K562 (cell line): ENCODE results near the gene MAD1L1. TPM values are rescaled to one million over a fixed set of nuclear protein-coding genes. Genes with fewer than 3 reads are reported as not detected.

Source experiments
- ATAC-seq: fragments of 200-7000 bp; cut with Tn5 transposase; 3 replicates; pipeline ENCODE4 v1.9.1; 2020; ENCODE audit warnings: moderate library complexity
- BruUV-seq: library from RNA; stranded (reverse); fragments of 400-500 nt; replicated peaks from 2 replicates; lab custom pipeline; 2021; lab: Mats Ljungman, UMichigan
- CTCF ChIA-PET: fragments of 300-600 bp; formaldehyde crosslinking; extraction: SDS; loops from one replicate; lab custom pipeline; 2021; ENCODE audit warnings: low intra/inter-chr PET ratio; lab: Yijun Ruan, JAX
- POLR2A ChIA-PET: fragments of 300-600, 350-650 bp; sonication (Branson Sonifier 250); formaldehyde crosslinking; extraction: SDS; loops from one replicate; lab custom pipeline; 2021; ENCODE audit warnings: antibody characterized with exemption, inconsistent platforms; lab: Yijun Ruan, JAX
- DNase-seq, 4 experiments: peaks; one replicate each; pipeline versions ENCODE4 v3.0.0 to v3.0.0-alpha.2; 2011 to 2018; ENCODE audit warnings: low spot score in 3 of 4, mixed read lengths in 3 of 4; ENCODE audit errors: extremely low read depth in 1 of 4
- FAIRE-seq: peaks from 2 replicates; lab custom pipeline; 2011; peaks lifted over from hg19 to GRCh38; lab: Jason Lieb, UNC
- H2AFZ ChIP-seq: 2 replicates; pipeline ENCODE4 v1.6.0; 2011; ENCODE audit warnings: low read depth, low read length, control low read depth, inconsistent platforms
- H3K27ac ChIP-seq: fragments of 200-600 bp; 3 replicates; pipeline ENCODE4 v1.8.0; 2011; ENCODE audit warnings: low read depth, mild to moderate bottlenecking, control low read depth, inconsistent platforms, low read length, moderate library complexity, mixed read lengths; ENCODE audit errors: extremely low read depth
- H3K27me3 ChIP-seq, 2 experiments: fragments of 300-600 bp in 1 of 2; 2 replicates in 1 of 2; 3 replicates in 1 of 2; pipeline versions ENCODE4 v1.6.0 to v1.8.0; 2011; ENCODE audit warnings: inconsistent platforms in 2 of 2, low read length in 2 of 2, mild to moderate bottlenecking in 1 of 2, mixed read lengths in 1 of 2, moderate library complexity in 1 of 2; ENCODE audit not compliant: control insufficient read depth in 2 of 2, insufficient read depth in 2 of 2
- H3K36me3 ChIP-seq: fragments of 300-600 bp; 3 replicates; pipeline ENCODE4 v1.8.0; 2011; ENCODE audit warnings: mild to moderate bottlenecking, low read length, inconsistent platforms; ENCODE audit not compliant: control insufficient read depth, insufficient read depth
- H3K4me1 ChIP-seq, 2 experiments: fragments of 200-600 bp in 1 of 2; replicated peaks in 1 of 2; 2 replicates in 1 of 2; 3 replicates in 1 of 2; pipeline versions ENCODE4 v1.5.1 to v1.8.0; 2011; ENCODE audit warnings: inconsistent platforms in 2 of 2, low read length in 2 of 2, mild to moderate bottlenecking in 1 of 2, mixed read lengths in 1 of 2, moderate library complexity in 1 of 2; ENCODE audit not compliant: control insufficient read depth in 2 of 2, insufficient read depth in 2 of 2
- H3K4me2 ChIP-seq: 2 replicates; pipeline ENCODE4 v1.6.1; 2011; ENCODE audit warnings: low read length, control low read depth, inconsistent platforms, mixed read lengths; ENCODE audit not compliant: insufficient read depth
- H3K4me3 ChIP-seq: fragments of 200-600 bp; sonication (generic), shearing (Covaris generic); 2 replicates; pipeline ENCODE4 v1.5.1; 2016; ENCODE audit warnings: control low read depth, inconsistent platforms
- H3K79me2 ChIP-seq: fragments of 200-600 bp; 3 replicates; pipeline ENCODE4 v1.8.0; 2011; ENCODE audit warnings: low read length, inconsistent platforms; ENCODE audit not compliant: control insufficient read depth, insufficient read depth
- H3K9ac ChIP-seq, 2 experiments: 2 replicates each; pipeline versions ENCODE4 v1.6.0 to v1.6.1; 2011; ENCODE audit warnings: low read depth in 2 of 2, low read length in 2 of 2, control low read depth in 1 of 2, inconsistent platforms in 1 of 2, mild to moderate bottlenecking in 1 of 2, mixed read lengths in 1 of 2; ENCODE audit not compliant: insufficient read depth in 1 of 2
- H3K9me1 ChIP-seq: one replicate; pipeline ENCODE4 v1.6.0; 2011; ENCODE audit warnings: inconsistent platforms, mild to moderate bottlenecking, low read length, moderate library complexity; ENCODE audit not compliant: control insufficient read depth, insufficient read depth
- H3K9me3 ChIP-seq: replicated peaks from 2 replicates; pipeline ENCODE4 v1.5.1; 2011; ENCODE audit warnings: low read depth, low read length, inconsistent platforms; ENCODE audit not compliant: control insufficient read depth, insufficient read depth
- H4K20me1 ChIP-seq: replicated peaks from 2 replicates; pipeline ENCODE4 v1.6.1; 2011; ENCODE audit warnings: low read length, inconsistent platforms, mixed read lengths; ENCODE audit not compliant: control insufficient read depth, insufficient read depth
- CBX3 ChIP-seq, 2 experiments: IDR thresholded peaks; 1 replicate in 1 of 2; 2 replicates in 1 of 2; pipeline ENCODE4 v1.6.1; 2012; ENCODE audit warnings: inconsistent platforms in 2 of 2, low read length in 2 of 2, borderline replicate concordance in 1 of 2, control low read depth in 1 of 2
- WGBS: fragments of 100-300 bp; shearing (Covaris generic); methylation state at CpG from one replicate; pipeline ENCODE4 v1.1.6; 2016; ENCODE audit warnings: low coverage, mixed read lengths; ENCODE audit not compliant: insufficient coverage; ENCODE audit errors: missing lambda C conversion rate; 5-methylcytosine and 5-hydroxymethylcytosine counted together
- in situ Hi-C: fragments of 300-500 bp; cut with MboI; formaldehyde crosslinking; loops from 4 replicates; pipeline ENCODE4 v1.15.0; 2018; ENCODE audit warnings: inconsistent platforms, mixed read lengths
- intact Hi-C: fragments of 100-400 bp; cut with micrococcal nuclease; formaldehyde crosslinking; loops from 2 replicates; pipeline ENCODE4 v1.14.2; 2022
- polyA plus RNA-seq, 8 experiments: library from polyadenylated mRNA; depleted of rRNA in 4 of 8; stranded (reverse) in 5 of 8; unstranded in 3 of 8; fragments of >200 nt; fragmentation: Nextera tagmentation in 2 of 8; fragmentation: Illumina TruSeq in 1 of 8; extraction: Ambion mirVana in 2 of 8; extraction: Trizol in 1 of 8; gene quantifications; 2 replicates each; pipeline versions ENCODE4 v1.2.1 to v1.2.3, GENCODE V29; 2011 to 2014; ENCODE audit warnings: inconsistent platforms in 1 of 8, missing spikeins in 1 of 8
- total RNA-seq, 7 experiments: library from RNA; depleted of rRNA in 6 of 7; stranded (reverse); fragments of >200 nt in 6 of 7; fragmentation: Illumina TruSeq in 2 of 7; extraction: Trizol in 2 of 7; gene quantifications; 2 replicates each; pipeline versions ENCODE4 v1.2.1 to v1.2.3, GENCODE V29; 2011 to 2021; ENCODE audit warnings: low replicate concordance in 1 of 7
- TF ChIP-seq, protein P1 (sequence below): sonication (generic); formaldehyde crosslinking; IDR thresholded peaks from 2 replicates; pipeline ENCODE4 v1.8.1; 2023; ENCODE audit warnings: mild to moderate bottlenecking, missing genetic modification reagents
- TF ChIP-seq, protein P2 (sequence below), 2 experiments: IDR thresholded peaks; 2 replicates each; pipeline ENCODE4 v1.6.1; 2012; ENCODE audit warnings: improper control_type of control experiment in 2 of 2, low read depth in 2 of 2, low read length in 2 of 2, borderline replicate concordance in 1 of 2
- TF ChIP-seq, protein P3 (sequence below): fragments of 250-450 bp; sonication (Bioruptor Pico); IDR thresholded peaks from 2 replicates; pipeline ENCODE4 v1.5.0; 2020; ENCODE audit warnings: mild to moderate bottlenecking

Gene MAD1L1
- total and polyA plus RNA-seq, 9 of the 15 experiments (the other 6 are each of a cell fraction or from before 2014, with no cell fraction given), result 1.7 to 89.7 (median 18.0) TPM

DNA sequence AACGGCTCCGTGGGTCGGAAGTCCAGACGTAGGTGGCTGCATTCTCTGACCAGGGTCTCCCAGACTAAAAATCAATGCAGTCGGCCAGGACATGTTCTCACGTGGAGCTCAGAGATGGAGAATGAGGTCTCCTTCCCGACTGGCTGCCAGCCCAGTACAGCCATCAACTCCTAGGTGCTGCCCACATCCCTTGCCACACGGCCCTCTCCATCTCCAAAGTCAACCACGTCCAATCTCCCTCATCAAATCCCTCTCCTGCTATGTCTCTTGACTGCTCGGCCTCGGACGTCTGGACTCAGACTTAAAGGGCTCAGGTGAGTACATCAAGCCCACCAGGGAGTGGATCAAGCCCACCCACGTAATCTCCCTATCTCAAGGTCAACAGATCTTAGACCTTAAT is 6.9 kb downstream of the MAD1L1 start (continued):
- TF ChIP-seq, protein P1, sequence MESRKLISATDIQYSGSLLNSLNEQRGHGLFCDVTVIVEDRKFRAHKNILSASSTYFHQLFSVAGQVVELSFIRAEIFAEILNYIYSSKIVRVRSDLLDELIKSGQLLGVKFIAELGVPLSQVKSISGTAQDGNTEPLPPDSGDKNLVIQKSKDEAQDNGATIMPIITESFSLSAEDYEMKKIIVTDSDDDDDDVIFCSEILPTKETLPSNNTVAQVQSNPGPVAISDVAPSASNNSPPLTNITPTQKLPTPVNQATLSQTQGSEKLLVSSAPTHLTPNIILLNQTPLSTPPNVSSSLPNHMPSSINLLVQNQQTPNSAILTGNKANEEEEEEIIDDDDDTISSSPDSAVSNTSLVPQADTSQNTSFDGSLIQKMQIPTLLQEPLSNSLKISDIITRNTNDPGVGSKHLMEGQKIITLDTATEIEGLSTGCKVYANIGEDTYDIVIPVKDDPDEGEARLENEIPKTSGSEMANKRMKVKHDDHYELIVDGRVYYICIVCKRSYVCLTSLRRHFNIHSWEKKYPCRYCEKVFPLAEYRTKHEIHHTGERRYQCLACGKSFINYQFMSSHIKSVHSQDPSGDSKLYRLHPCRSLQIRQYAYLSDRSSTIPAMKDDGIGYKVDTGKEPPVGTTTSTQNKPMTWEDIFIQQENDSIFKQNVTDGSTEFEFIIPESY (CRISPR knock-in tag), result no peak
- no peak for TF ChIP-seq CBX3 (IDR thresholded peaks at IDR 0.05; ENCODE audit: borderline replicate concordance in 1 of 2, low read length in 2 of 2)

DNA sequence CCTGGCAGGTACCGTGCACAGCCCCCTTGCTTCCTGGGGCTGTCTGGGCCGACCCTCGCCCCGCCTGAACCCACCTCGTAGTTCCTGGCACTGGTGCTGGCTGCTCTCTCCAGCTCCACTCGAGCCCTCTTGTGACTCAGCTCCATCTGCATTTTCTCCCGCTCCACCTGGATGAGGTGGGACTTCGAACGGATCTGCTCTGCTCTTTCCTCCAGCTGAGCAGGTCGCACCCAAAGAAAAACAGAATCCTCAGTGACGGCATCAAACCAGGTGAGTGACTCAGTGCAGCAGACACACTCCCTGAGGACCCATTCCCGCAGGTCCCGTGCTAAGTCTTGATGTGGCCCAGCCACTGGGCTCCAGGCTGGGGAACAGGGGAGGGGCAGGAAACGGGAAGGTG is 7.4 kb downstream of the MAD1L1 start:
- no peak overlapping the region for H3K27ac ChIP-seq
- ChIA-PET POLR2A (interaction anchor here (0.8 kb wide), 1 partner anchor 12 kb away, joined by 3 read pairs; no protein-coding TSS in a partner anchor), CTCF (no interaction called here)
- peak overlapping the region in 1 of 2 experiments; percentile 52; a peak in 1 of 4 replicates for H3K9ac ChIP-seq
- H3K9me1 ChIP-seq, result no peaks in the 10 kb centered on the region
- no peaks in the 10 kb centered on the region for H3K27me3 ChIP-seq
- H4K20me1 ChIP-seq, result peaks cover 2% of the 10 kb centered on the region; the same call in 1 of the 2 replicates
- no peak overlapping the region for H2AFZ ChIP-seq
- intact Hi-C loops, result no loop called here
- no peak for DNase-seq
- no peak for ATAC-seq
- FAIRE-seq, result no peak
- in situ Hi-C loops, result no loop called here
- TF ChIP-seq, protein P2, sequence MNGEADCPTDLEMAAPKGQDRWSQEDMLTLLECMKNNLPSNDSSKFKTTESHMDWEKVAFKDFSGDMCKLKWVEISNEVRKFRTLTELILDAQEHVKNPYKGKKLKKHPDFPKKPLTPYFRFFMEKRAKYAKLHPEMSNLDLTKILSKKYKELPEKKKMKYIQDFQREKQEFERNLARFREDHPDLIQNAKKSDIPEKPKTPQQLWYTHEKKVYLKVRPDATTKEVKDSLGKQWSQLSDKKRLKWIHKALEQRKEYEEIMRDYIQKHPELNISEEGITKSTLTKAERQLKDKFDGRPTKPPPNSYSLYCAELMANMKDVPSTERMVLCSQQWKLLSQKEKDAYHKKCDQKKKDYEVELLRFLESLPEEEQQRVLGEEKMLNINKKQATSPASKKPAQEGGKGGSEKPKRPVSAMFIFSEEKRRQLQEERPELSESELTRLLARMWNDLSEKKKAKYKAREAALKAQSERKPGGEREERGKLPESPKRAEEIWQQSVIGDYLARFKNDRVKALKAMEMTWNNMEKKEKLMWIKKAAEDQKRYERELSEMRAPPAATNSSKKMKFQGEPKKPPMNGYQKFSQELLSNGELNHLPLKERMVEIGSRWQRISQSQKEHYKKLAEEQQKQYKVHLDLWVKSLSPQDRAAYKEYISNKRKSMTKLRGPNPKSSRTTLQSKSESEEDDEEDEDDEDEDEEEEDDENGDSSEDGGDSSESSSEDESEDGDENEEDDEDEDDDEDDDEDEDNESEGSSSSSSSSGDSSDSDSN (IDR thresholded peaks at IDR 0.05; ENCODE audit: borderline replicate concordance in 1 of 2, low read depth in 2 of 2, low read length in 2 of 2), result no peak
- TF ChIP-seq, protein P3, sequence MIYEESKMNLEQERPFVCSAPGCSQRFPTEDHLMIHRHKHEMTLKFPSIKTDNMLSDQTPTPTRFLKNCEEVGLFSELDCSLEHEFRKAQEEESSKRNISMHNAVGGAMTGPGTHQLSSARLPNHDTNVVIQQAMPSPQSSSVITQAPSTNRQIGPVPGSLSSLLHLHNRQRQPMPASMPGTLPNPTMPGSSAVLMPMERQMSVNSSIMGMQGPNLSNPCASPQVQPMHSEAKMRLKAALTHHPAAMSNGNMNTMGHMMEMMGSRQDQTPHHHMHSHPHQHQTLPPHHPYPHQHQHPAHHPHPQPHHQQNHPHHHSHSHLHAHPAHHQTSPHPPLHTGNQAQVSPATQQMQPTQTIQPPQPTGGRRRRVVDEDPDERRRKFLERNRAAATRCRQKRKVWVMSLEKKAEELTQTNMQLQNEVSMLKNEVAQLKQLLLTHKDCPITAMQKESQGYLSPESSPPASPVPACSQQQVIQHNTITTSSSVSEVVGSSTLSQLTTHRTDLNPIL, result no peak
- WGBS, result 92% methylated on average over 13 of the region's 14 CpGs
- peaks cover 0 to 6% of the 10 kb centered on the region in 2 experiments; a peak in 2 of 5 replicates for H3K4me1 ChIP-seq
- H3K36me3 ChIP-seq, result peaks cover 88% of the 10 kb centered on the region; the same call in 2 of the 3 replicates
- no peak overlapping the region for H3K4me2 ChIP-seq
- H3K9me3 ChIP-seq, result no peaks in the 10 kb centered on the region
- H3K4me3 ChIP-seq, result no peak overlapping the region
- no TSS peak for BruUV-seq
- H3K79me2 ChIP-seq, result peaks cover 15% of the 10 kb centered on the region
